HCT116 (cell line): ENCODE results near the gene MIA. TPM values are rescaled to one million over a fixed set of nuclear protein-coding genes. Genes with fewer than 3 reads are reported as not detected.

ENCODE experiments used
- ATAC-seq: fragments of 200-7000 bp; cut with Tn5 transposase; 2 replicates; pipeline ENCODE4 v1.9.1; 2020; ENCODE audit warnings: mild to moderate bottlenecking, moderate library complexity
- BruUV-seq: library from RNA; stranded (reverse); fragments of 400-500 nt; replicated peaks from 2 replicates; lab custom pipeline; 2021; lab: Mats Ljungman, UMichigan
- CTCF ChIA-PET: fragments of 300-600 bp; sonication (Branson Sonifier 250); formaldehyde crosslinking; loops from one replicate; lab custom pipeline; 2021; ENCODE audit warnings: antibody characterized with exemption; lab: Charles Lee
- POLR2A ChIA-PET: fragments of 300-600, 350-600 bp; sonication (Branson Sonifier 250); formaldehyde crosslinking; loops from one replicate; lab custom pipeline; 2021; ENCODE audit warnings: antibody characterized with exemption; lab: Charles Lee
- RAD21 ChIA-PET, 2 experiments: fragments of 300-600 bp; sonication (Branson Sonifier 250); formaldehyde crosslinking; loops; one replicate each; lab custom pipeline; 2023; ENCODE audit warnings: low total read pairs in 2 of 2; ENCODE audit not compliant: uncharacterized antibody in 2 of 2, unreplicated experiment in 2 of 2, low non-redundant PET in 1 of 2; lab: Charles Lee
- DNase-seq: peaks from one replicate; pipeline ENCODE4 v3.0.0-alpha.2; 2010; ENCODE audit warnings: low read depth, low spot score
- H2AFZ ChIP-seq: fragments of 200-600 bp; shearing (Covaris generic), sonication (generic); 2 replicates; pipeline ENCODE4 v1.6.1; 2017; ENCODE audit warnings: low read depth, mixed run types, mixed read lengths, antibody characterized with exemption, low read length; ENCODE audit not compliant: poor library complexity, severe bottlenecking
- H3K27ac ChIP-seq: 2 replicates; pipeline ENCODE4 v1.5.1; 2012; ENCODE audit warnings: low read depth, low read length
- H3K27me3 ChIP-seq: fragments of 200-600 bp; sonication (generic); 2 replicates; pipeline ENCODE4 v1.6.1; 2016; ENCODE audit warnings: mixed run types, low read length, mixed read lengths; ENCODE audit not compliant: insufficient read depth
- H3K36me3 ChIP-seq, 2 experiments: fragments of 200-500 bp in 1 of 2; fragments of 200-600 bp in 1 of 2; sonication (Bioruptor generic) in 1 of 2; sonication (generic) in 1 of 2; 2 replicates each; pipeline versions ENCODE4 v1.5.1 to v1.6.1; 2014 to 2016; ENCODE audit warnings: low read length in 2 of 2, inconsistent platforms in 1 of 2, mixed read lengths in 1 of 2, mixed run types in 1 of 2; ENCODE audit not compliant: insufficient read depth in 2 of 2, control insufficient read depth in 1 of 2
- H3K4me1 ChIP-seq, 2 experiments: fragments of 200-600 bp in 1 of 2; sonication (generic) in 1 of 2; 2 replicates each; pipeline versions ENCODE4 v1.5.1 to v1.6.1; 2012 to 2017; ENCODE audit warnings: low read length in 2 of 2, inconsistent platforms in 1 of 2, mild to moderate bottlenecking in 1 of 2, mixed read lengths in 1 of 2, mixed run types in 1 of 2, moderate library complexity in 1 of 2; ENCODE audit not compliant: insufficient read depth in 2 of 2, control insufficient read depth in 1 of 2
- H3K4me2 ChIP-seq: fragments of 200-600 bp; sonication (generic); 2 replicates; pipeline ENCODE4 v1.6.1; 2017; ENCODE audit warnings: mixed run types, low read length, mixed read lengths
- H3K4me3 ChIP-seq, 2 experiments: fragments of 200-600 bp in 1 of 2; sonication (generic) in 1 of 2; replicated peaks in 1 of 2; 2 replicates each; pipeline ENCODE4 v1.5.1; 2011 to 2016; ENCODE audit warnings: low read length in 2 of 2, control low read depth in 1 of 2, low read depth in 1 of 2, mild to moderate bottlenecking in 1 of 2, mixed read lengths in 1 of 2, mixed run types in 1 of 2
- H3K79me2 ChIP-seq: fragments of 200-600 bp; sonication (generic); 2 replicates; pipeline ENCODE4 v1.6.1; 2017; ENCODE audit warnings: mild to moderate bottlenecking, mixed run types, low read length, moderate library complexity, mixed read lengths; ENCODE audit not compliant: insufficient read depth
- H3K9ac ChIP-seq: fragments of 200-600 bp; sonication (generic); 2 replicates; pipeline ENCODE4 v1.6.1; 2016; ENCODE audit warnings: low read length, mixed read lengths
- H3K9me2 ChIP-seq: fragments of 200-600 bp; sonication (generic), shearing (Covaris generic); 2 replicates; pipeline ENCODE4 v1.6.1; 2017; ENCODE audit warnings: mixed run types, mild to moderate bottlenecking, moderate library complexity; ENCODE audit not compliant: insufficient read depth
- H3K9me3 ChIP-seq, 2 experiments: fragments of 200-500 bp in 1 of 2; fragments of 200-600 bp in 1 of 2; sonication (Bioruptor generic) in 1 of 2; sonication (generic) in 1 of 2; 2 replicates each; pipeline ENCODE4 v1.6.1; 2014 to 2017; ENCODE audit warnings: low read length in 2 of 2, mixed read lengths in 2 of 2, inconsistent platforms in 1 of 2, low read depth in 1 of 2, mild to moderate bottlenecking in 1 of 2, mixed run types in 1 of 2, moderate library complexity in 1 of 2; ENCODE audit not compliant: control insufficient read depth in 1 of 2, insufficient read depth in 1 of 2
- H4K20me1 ChIP-seq: fragments of 200-600 bp; sonication (generic), shearing (Covaris generic); 2 replicates; pipeline ENCODE4 v1.6.1; 2017; ENCODE audit warnings: mixed run types, mild to moderate bottlenecking, moderate library complexity; ENCODE audit not compliant: insufficient read depth
- CEBPB ChIP-seq: IDR thresholded peaks from 2 replicates; pipeline ENCODE4 v1.6.1; 2012; ENCODE audit warnings: low read depth
- CTCF ChIP-seq, 3 experiments: fragments of 200-600 bp in 1 of 3; sonication (generic) in 1 of 3; IDR thresholded peaks in 2 of 3; conservative IDR thresholded peaks in 1 of 3; 2 replicates each; pipeline ENCODE4 v1.5.1; 2012 to 2017; ENCODE audit warnings: low read depth in 2 of 3, low read length in 2 of 3, antibody characterized with exemption in 1 of 3, borderline replicate concordance in 1 of 3, control low read depth in 1 of 3, mild to moderate bottlenecking in 1 of 3, mixed read lengths in 1 of 3, mixed run types in 1 of 3, moderate library complexity in 1 of 3; ENCODE audit not compliant: insufficient read depth in 1 of 3
- ELF1 ChIP-seq: IDR thresholded peaks from 2 replicates; pipeline ENCODE4 v1.6.1; 2012; ENCODE audit warnings: low read depth, borderline replicate concordance
- FOSL1 ChIP-seq: IDR thresholded peaks from 2 replicates; pipeline ENCODE4 v1.6.1; 2012; ENCODE audit warnings: low read depth
- SIN3A ChIP-seq: IDR thresholded peaks from 2 replicates; pipeline ENCODE4 v1.6.1; 2012; ENCODE audit warnings: low read depth
- SRF ChIP-seq: IDR thresholded peaks from 2 replicates; pipeline ENCODE4 v1.6.1; 2012; ENCODE audit warnings: low read depth
- ZBTB33 ChIP-seq: IDR thresholded peaks from 2 replicates; pipeline ENCODE4 v1.6.1; 2011; ENCODE audit warnings: mild to moderate bottlenecking, low read length, moderate library complexity; ENCODE audit not compliant: insufficient replicate concordance; ENCODE audit errors: extremely low read depth
- intact Hi-C: fragments of 100-400 bp; cut with micrococcal nuclease; formaldehyde crosslinking; loops from 2 replicates; pipeline ENCODE4 v1.10.0; 2022
- total RNA-seq: library from RNA; stranded (reverse); gene quantifications from one replicate; pipeline ENCODE4 v1.2.1, GENCODE V29; 2021; ENCODE audit not compliant: unreplicated experiment

Gene MIA
- total RNA-seq, 1 experiment from 2014 or later, result 1.4 TPM

GRCh38 chr19:40791996-40792395 lies 16.7 kb downstream of the MIA start:
- Histone ChIP-seq H3K4me2 (no peak overlapping the region), H3K9ac (no peak overlapping the region), H3K27me3 (no peaks in the 10 kb centered on the region), H3K79me2 (no peaks in the 10 kb centered on the region), H3K4me3 (no peak overlapping the region), H2AFZ (no peak overlapping the region), H3K4me1 (no peaks in the 10 kb centered on the region), H3K9me3 (no peaks in the 10 kb centered on the region), H3K36me3 (no peaks in the 10 kb centered on the region), H4K20me1 (no peaks in the 10 kb centered on the region), H3K27ac (no peak overlapping the region), H3K9me2 (no peaks in the 10 kb centered on the region)
- TF ChIP-seq CEBPB (no peak), CTCF (IDR thresholded peaks at IDR 0.05 in 2 of 3, conservative IDR thresholded peaks at IDR 0.05 in 1 of 3; ENCODE audit: borderline replicate concordance in 1 of 3, insufficient read depth in 1 of 3, low read depth in 2 of 3, low read length in 2 of 3) (no peak), ZBTB33 (no peak), ELF1 (no peak), FOSL1 (no peak), SRF (no peak), SIN3A (no peak)
- no TSS peak for BruUV-seq
- ChIA-PET POLR2A (interaction anchor here (1.2 kb wide), 1 partner anchor 13 kb away, joined by 3 read pairs; no protein-coding TSS in a partner anchor), CTCF (no interaction called here), RAD21 (no interaction called here)
- DNase-seq, result no peak
- intact Hi-C loops, result no loop called here
- ATAC-seq, result no peak
